A673 (cell line): ENCODE measurements around the gene PLEKHB2. TPM values are rescaled to one million over a fixed set of nuclear protein-coding genes. Genes with fewer than 3 reads are reported as not detected.
A peak's percentile ranks its signal among the peaks of the same experiment; 100 is the strongest.

Experiments used
- BruUV-seq: library from RNA; stranded (reverse); fragments of 400-500 nt; replicated peaks from 2 replicates; lab custom pipeline; 2021; lab: Mats Ljungman, UMichigan
- CTCF ChIA-PET: fragments of 300-600 bp; sonication (Branson Sonifier 250); formaldehyde crosslinking; loops from one replicate; lab custom pipeline; 2022; ENCODE audit warnings: antibody characterized with exemption; lab: Charles Lee
- POLR2A ChIA-PET: fragments of 300-600 bp; sonication (Branson Sonifier 250); formaldehyde crosslinking; loops from one replicate; lab custom pipeline; 2022; ENCODE audit warnings: antibody characterized with exemption; ENCODE audit not compliant: low non-redundant PET; lab: Charles Lee
- DNase-seq: peaks from one replicate; pipeline ENCODE4 v3.0.0-alpha.2; 2015; ENCODE audit warnings: low spot score
- H3K27ac ChIP-seq: fragments of 200-600 bp; sonication (generic); 2 replicates; pipeline ENCODE4 v1.5.1; 2016; ENCODE audit warnings: mixed run types, low read depth, mild to moderate bottlenecking, mixed read lengths, antibody characterized with exemption, low read length; ENCODE audit not compliant: poor library complexity, severe bottlenecking
- H3K27me3 ChIP-seq: fragments of 200-600 bp; sonication (generic); replicated peaks from 2 replicates; pipeline ENCODE4 v1.6.1; 2017; ENCODE audit warnings: mixed run types, low read depth, mild to moderate bottlenecking, mixed read lengths, antibody characterized with exemption, low read length; ENCODE audit not compliant: insufficient read depth, poor library complexity
- H3K36me3 ChIP-seq: fragments of 200-600 bp; sonication (generic); 2 replicates; pipeline ENCODE4 v1.6.1; 2016; ENCODE audit warnings: mixed run types, mild to moderate bottlenecking, mixed read lengths, antibody characterized with exemption, low read length; ENCODE audit not compliant: insufficient read depth, poor library complexity, severe bottlenecking
- H3K4me1 ChIP-seq: fragments of 200-600 bp; sonication (generic); 2 replicates; pipeline ENCODE4 v1.6.1; 2017; ENCODE audit warnings: mixed run types, mild to moderate bottlenecking, mixed read lengths, antibody characterized with exemption, low read length; ENCODE audit not compliant: insufficient read depth, poor library complexity, severe bottlenecking
- H3K4me3 ChIP-seq: fragments of 200-600 bp; sonication (generic); 2 replicates; pipeline ENCODE4 v1.5.1; 2016; ENCODE audit warnings: low read depth, mixed run types, mild to moderate bottlenecking, mixed read lengths, low read length; ENCODE audit not compliant: poor library complexity, severe bottlenecking
- H3K9me3 ChIP-seq: fragments of 200-600 bp; sonication (generic); 2 replicates; pipeline ENCODE4 v1.6.1; 2016; ENCODE audit warnings: mixed run types, low read depth, mild to moderate bottlenecking, mixed read lengths, antibody characterized with exemption, low read length; ENCODE audit not compliant: poor library complexity, severe bottlenecking
- CTCF ChIP-seq: fragments of 300-800, 200-600 bp; sonication (generic); conservative IDR thresholded peaks from 2 replicates; pipeline ENCODE4 v1.5.1; 2017; ENCODE audit warnings: low read depth, mild to moderate bottlenecking, antibody characterized with exemption, low read length, moderate library complexity, mixed read lengths
- EZH2 ChIP-seq: fragments of 200-600 bp; sonication (generic); IDR thresholded peaks from 2 replicates; pipeline ENCODE4 v1.6.1; 2017; ENCODE audit warnings: borderline replicate concordance, low read depth, mild to moderate bottlenecking, mixed read lengths, antibody characterized with exemption, low read length; ENCODE audit not compliant: poor library complexity, severe bottlenecking
- intact Hi-C: fragments of 100-400 bp; cut with micrococcal nuclease; formaldehyde crosslinking; loops from one replicate; pipeline ENCODE4 v1.10.0; 2022; ENCODE audit not compliant: unreplicated experiment
- total RNA-seq: library from RNA; stranded (reverse); gene quantifications from 2 replicates; pipeline ENCODE4 v1.2.3, GENCODE V29; 2021

Gene PLEKHB2
- total RNA-seq, 1 experiment from 2014 or later: 63.8 TPM

- Histone ChIP-seq H3K27ac (no peak overlapping the region), H3K4me3 (no peak overlapping the region), H3K36me3 (peaks cover 78% of the 10 kb centered on the region), H3K9me3 (no peaks in the 10 kb centered on the region), H3K4me1 (no peaks in the 10 kb centered on the region), H3K27me3 (no peaks in the 10 kb centered on the region)
- TF ChIP-seq EZH2 (no peak), CTCF (no peak)
- ChIA-PET POLR2A (no interaction called here), CTCF (no interaction called here)
- TSS peak; percentile 11 for BruUV-seq
- intact Hi-C loops: no loop called here
- DNase-seq: no peak
Observed at GRCh38 chr2:131081190-131081589, 23.9 kb upstream of the PLEKHB2 start.

GRCh38 chr2:131085646-131086045, 19.5 kb upstream of the PLEKHB2 start:
- TF ChIP-seq EZH2: no peak
- no peak for TF ChIP-seq CTCF
- Histone ChIP-seq H3K4me1 (no peaks in the 10 kb centered on the region), H3K9me3 (no peaks in the 10 kb centered on the region), H3K27ac (no peak overlapping the region), H3K4me3 (no peak overlapping the region), H3K27me3 (no peaks in the 10 kb centered on the region), H3K36me3 (peaks cover 69% of the 10 kb centered on the region)
- intact Hi-C loops: no loop called here
- ChIA-PET CTCF (no interaction called here), POLR2A (no interaction called here)
- no peak for DNase-seq
- BruUV-seq: no TSS peak

GRCh38 chr2:131092458-131093005, 12.6 kb upstream of the PLEKHB2 start:
- H3K36me3 ChIP-seq: peaks cover 19% of the 10 kb centered on the region
- TF ChIP-seq EZH2: no peak
- TF ChIP-seq CTCF: no peak
- BruUV-seq: no TSS peak
- no peaks in the 10 kb centered on the region for H3K4me1 ChIP-seq
- H3K9me3 ChIP-seq: no peaks in the 10 kb centered on the region
- no peak for DNase-seq
- CTCF ChIA-PET: no interaction called here
- intact Hi-C loops: no loop called here
- H3K27me3 ChIP-seq: no peaks in the 10 kb centered on the region
- H3K27ac ChIP-seq: peak overlapping the region; percentile 94
- POLR2A ChIA-PET: no interaction called here
- peak overlapping the region; percentile 78 for H3K4me3 ChIP-seq
